Measurements from ENCODE around the gene TAGAP.

TAGAP gene

GRCh38 chr6:159068904-159069578, 24.2 kb upstream of the TAGAP start:
- no peak for DNase-seq (ENCODE audit: low spot score)
- TF ChIP-seq CTCF (IDR thresholded peaks at IDR 0.05; ENCODE audit: borderline replicate concordance, control extremely low read depth, extremely low read depth, insufficient read depth, missing control alignments), result no peak

GRCh38 chr6:159067334-159067733, 22.5 kb upstream of the TAGAP start:
- no peak for DNase-seq (ENCODE audit: low spot score)
- no peak for TF ChIP-seq CTCF (IDR thresholded peaks at IDR 0.05; ENCODE audit: borderline replicate concordance, control extremely low read depth, extremely low read depth, insufficient read depth, missing control alignments)
- in situ Hi-C loops (cut with MboI; ENCODE audit: low sequenced_read_pairs, unreplicated experiment), result no loop called here

More at GRCh38 chr6:159068904-159069578, 24.2 kb upstream of the TAGAP start:
- in situ Hi-C loops (cut with MboI; ENCODE audit: low sequenced_read_pairs, unreplicated experiment), result no loop called here

- in situ Hi-C loops (cut with MboI; ENCODE audit: low sequenced_read_pairs, unreplicated experiment), result no loop called here
- no peak for DNase-seq (ENCODE audit: low spot score)
- no peak for TF ChIP-seq CTCF (IDR thresholded peaks at IDR 0.05; ENCODE audit: borderline replicate concordance, control extremely low read depth, extremely low read depth, insufficient read depth, missing control alignments)
Measured at GRCh38 chr6:159066483-159066882, 21.7 kb upstream of the TAGAP start.

- DNase-seq (ENCODE audit: low spot score), result no peak
- TF ChIP-seq CTCF (IDR thresholded peaks at IDR 0.05; ENCODE audit: borderline replicate concordance, control extremely low read depth, extremely low read depth, insufficient read depth, missing control alignments), result no peak
- in situ Hi-C loops (cut with MboI; ENCODE audit: low sequenced_read_pairs, unreplicated experiment), result no loop called here
Measured at GRCh38 chr6:159065759-159066329, 21.1 kb upstream of the TAGAP start.

- no peak for TF ChIP-seq CTCF (IDR thresholded peaks at IDR 0.05; ENCODE audit: borderline replicate concordance, control extremely low read depth, extremely low read depth, insufficient read depth, missing control alignments)
- in situ Hi-C loops (cut with MboI; ENCODE audit: low sequenced_read_pairs, unreplicated experiment), result no loop called here
- no peak for DNase-seq (ENCODE audit: low spot score)
Measured at GRCh38 chr6:159065091-159065490, 20.3 kb upstream of the TAGAP start.

GRCh38 chr6:159064477-159064876, 19.7 kb upstream of the TAGAP start:
- TF ChIP-seq CTCF (IDR thresholded peaks at IDR 0.05; ENCODE audit: borderline replicate concordance, control extremely low read depth, extremely low read depth, insufficient read depth, missing control alignments), result no peak
- in situ Hi-C loops (cut with MboI; ENCODE audit: low sequenced_read_pairs, unreplicated experiment), result no loop called here
- DNase-seq (ENCODE audit: low spot score), result no peak

Measured in GM13976 (cell line).